ENCODE results near the gene CIRBP.

- no peak for TF ChIP-seq CTCF (IDR thresholded peaks at IDR 0.05)
- no peak for TF ChIP-seq POLR2A (IDR thresholded peaks at IDR 0.05)
These were observed 19.9 kb downstream of the CIRBP start for GRCh38 chr19:1288833-1289685.
